ENCODE results near the gene CYP26B1. TPM values are rescaled to one million over a fixed set of nuclear protein-coding genes. Genes with fewer than 3 reads are reported as not detected.

Gene CYP26B1
- total RNA-seq, 1 experiment from 2014 or later, result 1.3 TPM

DNA sequence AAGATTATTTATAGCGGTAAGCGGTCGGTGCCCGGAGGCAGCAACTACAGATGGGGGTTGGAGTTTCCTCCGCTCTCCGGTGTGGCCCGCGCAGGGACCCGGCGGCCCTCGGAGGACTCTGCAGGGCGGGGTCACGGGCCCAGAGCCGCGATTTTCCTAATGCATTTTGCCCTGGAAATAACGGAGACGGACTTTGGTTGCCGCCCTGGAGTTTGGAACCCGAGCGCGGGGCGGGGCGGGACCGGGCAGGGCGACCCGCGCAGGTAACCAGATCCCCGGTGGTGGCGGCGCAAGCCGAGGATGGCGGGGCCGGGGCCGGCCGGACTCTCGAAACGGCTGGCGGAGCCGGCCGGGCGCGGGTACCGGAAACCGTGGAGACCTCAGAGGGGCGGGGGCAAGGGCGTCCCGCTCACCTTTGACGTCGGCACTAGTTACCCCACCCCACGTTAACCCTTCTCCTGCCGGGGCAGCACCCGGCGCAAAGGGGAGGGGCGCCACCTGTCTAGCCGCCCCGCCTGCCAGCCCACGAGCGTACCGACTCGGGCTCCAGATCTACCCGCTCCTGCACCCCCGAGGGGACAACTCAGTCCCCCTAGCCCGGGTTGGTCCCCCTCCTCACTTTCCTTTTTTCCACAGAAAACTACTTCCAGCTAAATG, 2.9 kb downstream of the CYP26B1 start:
- CTCF ChIA-PET, result no interaction called here
- no peaks in the 10 kb centered on the region for H3K79me2 ChIP-seq (ENCODE audit: low read depth)
- POLR2A ChIA-PET (ENCODE audit: unreplicated experiment), result no interaction called here
- H3F3A ChIP-seq (ENCODE audit: insufficient read depth, low read depth), result peaks cover 15% of the 10 kb centered on the region; the same call in 1 of the 2 replicates
- H3K27ac ChIP-seq, result no peak overlapping the region
- H3K9me2 ChIP-seq (ENCODE audit: insufficient read depth), result no peaks in the 10 kb centered on the region
- intact Hi-C loops (cut with micrococcal nuclease; ENCODE audit: unreplicated experiment), result loop anchor here (5.0 kb wide), 1 partner anchor 397 kb away; no protein-coding TSS in a partner anchor
- H2AFZ ChIP-seq, result peak overlapping the region; percentile 86
- peak overlapping the region; percentile 77 for H3K4me3 ChIP-seq
- DNase-seq, result peak; percentile 48 to 63
- H4K20me1 ChIP-seq (ENCODE audit: insufficient read depth), result no peaks in the 10 kb centered on the region; the same call in 1 of the 2 replicates
- no peaks in the 10 kb centered on the region for H3K36me3 ChIP-seq (ENCODE audit: low read depth)
- BruUV-seq (replicated peaks), result no TSS peak
- peaks cover 8% of the 10 kb centered on the region; the same call in 1 of the 2 replicates for H3K27me3 ChIP-seq (ENCODE audit: insufficient read depth, low read depth)
- no peaks in the 10 kb centered on the region for H3K9me3 ChIP-seq (ENCODE audit: insufficient read depth, low read depth)
- H3K4me1 ChIP-seq (replicated peaks; ENCODE audit: insufficient read depth), result peaks cover 33% of the 10 kb centered on the region
- peak overlapping the region; percentile 97 for H3K4me2 ChIP-seq
- TF ChIP-seq, protein P1, sequence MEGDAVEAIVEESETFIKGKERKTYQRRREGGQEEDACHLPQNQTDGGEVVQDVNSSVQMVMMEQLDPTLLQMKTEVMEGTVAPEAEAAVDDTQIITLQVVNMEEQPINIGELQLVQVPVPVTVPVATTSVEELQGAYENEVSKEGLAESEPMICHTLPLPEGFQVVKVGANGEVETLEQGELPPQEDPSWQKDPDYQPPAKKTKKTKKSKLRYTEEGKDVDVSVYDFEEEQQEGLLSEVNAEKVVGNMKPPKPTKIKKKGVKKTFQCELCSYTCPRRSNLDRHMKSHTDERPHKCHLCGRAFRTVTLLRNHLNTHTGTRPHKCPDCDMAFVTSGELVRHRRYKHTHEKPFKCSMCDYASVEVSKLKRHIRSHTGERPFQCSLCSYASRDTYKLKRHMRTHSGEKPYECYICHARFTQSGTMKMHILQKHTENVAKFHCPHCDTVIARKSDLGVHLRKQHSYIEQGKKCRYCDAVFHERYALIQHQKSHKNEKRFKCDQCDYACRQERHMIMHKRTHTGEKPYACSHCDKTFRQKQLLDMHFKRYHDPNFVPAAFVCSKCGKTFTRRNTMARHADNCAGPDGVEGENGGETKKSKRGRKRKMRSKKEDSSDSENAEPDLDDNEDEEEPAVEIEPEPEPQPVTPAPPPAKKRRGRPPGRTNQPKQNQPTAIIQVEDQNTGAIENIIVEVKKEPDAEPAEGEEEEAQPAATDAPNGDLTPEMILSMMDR (conservative IDR thresholded peaks at IDR 0.05), result no peak; the same call in 1 of the 2 replicates
- TF ChIP-seq EZH2 (IDR thresholded peaks at IDR 0.05; ENCODE audit: low read depth), result no peak

DNA sequence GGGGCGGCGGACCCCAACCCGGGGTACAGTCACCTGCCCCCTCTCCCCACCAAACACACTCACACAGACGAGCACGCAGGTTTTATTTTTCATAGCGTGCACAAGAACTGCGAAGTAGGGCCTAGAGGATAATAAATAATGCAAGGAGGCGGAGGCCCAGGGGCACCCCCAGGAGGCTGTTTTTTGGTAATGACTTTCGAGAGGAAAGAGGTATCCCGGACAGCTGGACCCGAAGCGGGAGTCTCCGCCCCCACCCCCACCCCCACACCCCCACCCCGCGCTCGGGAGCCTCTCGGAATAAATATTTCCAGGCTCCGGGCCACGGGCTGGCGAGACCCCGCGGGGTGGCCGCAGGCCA, 3.4 kb downstream of the CYP26B1 start:
- H3K4me2 ChIP-seq, result peak overlapping the region; percentile 97
- TF ChIP-seq EZH2 (IDR thresholded peaks at IDR 0.05; ENCODE audit: low read depth), result no peak
- TF ChIP-seq, protein P1 (conservative IDR thresholded peaks at IDR 0.05), result no peak
- no peaks in the 10 kb centered on the region for H3K79me2 ChIP-seq (ENCODE audit: low read depth)
- peaks cover 33% of the 10 kb centered on the region for H3K4me1 ChIP-seq (replicated peaks; ENCODE audit: insufficient read depth)
- no peak overlapping the region for H3K27ac ChIP-seq
- ChIA-PET CTCF (no interaction called here), POLR2A (ENCODE audit: unreplicated experiment) (no interaction called here)
- DNase-seq, result no peak
- peak overlapping the region; percentile 77; the same call in 1 of the 2 replicates for H3K4me3 ChIP-seq
- no peaks in the 10 kb centered on the region; the same call in 1 of the 2 replicates for H4K20me1 ChIP-seq (ENCODE audit: insufficient read depth)
- no peaks in the 10 kb centered on the region for H3K9me3 ChIP-seq (ENCODE audit: insufficient read depth, low read depth)
- peaks cover 3% of the 10 kb centered on the region; the same call in 1 of the 2 replicates for H3K27me3 ChIP-seq (ENCODE audit: insufficient read depth, low read depth)
- H3K36me3 ChIP-seq (ENCODE audit: low read depth), result no peaks in the 10 kb centered on the region
- intact Hi-C loops (cut with micrococcal nuclease; ENCODE audit: unreplicated experiment), result no loop called here
- no peaks in the 10 kb centered on the region for H3K9me2 ChIP-seq (ENCODE audit: insufficient read depth)
- H3F3A ChIP-seq (ENCODE audit: insufficient read depth, low read depth), result peaks cover 17% of the 10 kb centered on the region
- no TSS peak for BruUV-seq (replicated peaks)
- H2AFZ ChIP-seq, result peak overlapping the region; percentile 86

- Histone ChIP-seq H3F3A (ENCODE audit: insufficient read depth, low read depth) (peaks cover 22% of the 10 kb centered on the region), H3K79me2 (ENCODE audit: low read depth) (no peaks in the 10 kb centered on the region), H3K4me1 (replicated peaks; ENCODE audit: insufficient read depth) (peaks cover 37% of the 10 kb centered on the region), H3K4me3 (no peak overlapping the region), H3K27me3 (ENCODE audit: insufficient read depth, low read depth) (no peaks in the 10 kb centered on the region), H4K20me1 (ENCODE audit: insufficient read depth) (no peaks in the 10 kb centered on the region; the same call in 1 of the 2 replicates), H3K27ac (no peak overlapping the region), H3K4me2 (peak overlapping the region; percentile 97; the same call in 1 of the 2 replicates), H3K36me3 (ENCODE audit: low read depth) (no peaks in the 10 kb centered on the region), H3K9me2 (ENCODE audit: insufficient read depth) (no peaks in the 10 kb centered on the region), H2AFZ (no peak overlapping the region), H3K9me3 (ENCODE audit: insufficient read depth, low read depth) (no peaks in the 10 kb centered on the region)
- TF ChIP-seq, protein P1 (conservative IDR thresholded peaks at IDR 0.05), result no peak
- TF ChIP-seq EZH2 (IDR thresholded peaks at IDR 0.05; ENCODE audit: low read depth), result no peak
- intact Hi-C loops (cut with micrococcal nuclease; ENCODE audit: unreplicated experiment), result no loop called here
- ChIA-PET CTCF (interaction anchor here (0.6 kb wide), 1 partner anchor 921 kb away, joined by 14 read pairs; no protein-coding TSS in a partner anchor), POLR2A (ENCODE audit: unreplicated experiment) (no interaction called here)
- DNase-seq, result no peak
- BruUV-seq (replicated peaks), result no TSS peak
Observed at GRCh38 chr2:72143441-72144273, 4.0 kb downstream of the CYP26B1 start.
